Measurements from ENCODE around the gene BLID. TPM values are rescaled to one million over a fixed set of nuclear protein-coding genes. Genes with fewer than 3 reads are reported as not detected.
A peak's percentile ranks its signal among the peaks of the same experiment; 100 is the strongest.

Gene BLID
- total RNA-seq, 4 donors from 2014 or later = 1.2 to 13.5 (median 5.4) TPM; not detected in 1

- Histone ChIP-seq H3K36me3 (peaks cover 0 to 9% of the 10 kb centered on the region in 2 donors), H3K4me3 (peak overlapping the region in 1 of 2 donors; percentile 17), H3K4me1 (peaks cover 7 to 50% (median 15%) of the 10 kb centered on the region in 3 donors), H3K27me3 (no peaks in the 10 kb centered on the region), H3K9me3 (no peaks in the 10 kb centered on the region), H3K27ac (peak overlapping the region in 3 of 4 donors; percentile 32 to 53 (median 51))
- WGBS, 2 donors (ENCODE audit: low coverage in 1 of 2) = 18 to 20% methylated on average over 5 of the region's 5 CpGs
- ATAC-seq = no peak
- no peak for TF ChIP-seq EP300 (IDR thresholded peaks at IDR 0.05)
- TF ChIP-seq CTCF (IDR thresholded peaks at IDR 0.05) = no peak
These were observed 47.9 kb downstream of the BLID start for GRCh38 chr11:122068141-122068540.

Small RNA genes lying within 50 kb of the gene (small RNA-seq; reads per million reads assigned to genes)
- gene MIR100 (1,886 to 5,022 (median 2,829) reads per million in 4 donors), gene MIR125B1 (288 to 403 (median 349) reads per million in 4 donors), gene MIRLET7A2 (22.2 to 40.6 (median 28.6) reads per million in 4 donors)
